ENCODE results near the gene SNRPA1. TPM values are rescaled to one million over a fixed set of nuclear protein-coding genes. Genes with fewer than 3 reads are reported as not detected.

Gene SNRPA1
- total RNA-seq, 1 experiment from 2014 or later: 97.8 TPM

- no peak for DNase-seq (ENCODE audit: low read depth)
Measured at GRCh38 chr15:101244036-101244781, 50.8 kb downstream of the SNRPA1 start.

GRCh38 chr15:101243420-101243819 is 51.6 kb downstream of the SNRPA1 start:
- no peak for DNase-seq (ENCODE audit: low read depth)

- no peak for DNase-seq (ENCODE audit: low read depth)
Measured at GRCh38 chr15:101242999-101243336, 52.1 kb downstream of the SNRPA1 start.

- DNase-seq (ENCODE audit: low read depth): peak; percentile 74
Measured at GRCh38 chr15:101242160-101242998, 52.7 kb downstream of the SNRPA1 start.

GRCh38 chr15:101240358-101240757 is 54.7 kb downstream of the SNRPA1 start:
- DNase-seq (ENCODE audit: low read depth): no peak

GRCh38 chr15:101239724-101240136 is 55.3 kb downstream of the SNRPA1 start:
- no peak for DNase-seq (ENCODE audit: low read depth)

- no peak for DNase-seq (ENCODE audit: low read depth)
Measured at GRCh38 chr15:101237251-101237650, 57.8 kb downstream of the SNRPA1 start.

GRCh38 chr15:101233651-101234280 is 61.3 kb downstream of the SNRPA1 start:
- no peak for DNase-seq (ENCODE audit: low read depth)

GRCh38 chr15:101232677-101233076 is 62.4 kb downstream of the SNRPA1 start:
- no peak for DNase-seq (ENCODE audit: low read depth)

Other genes starting within 250 kb of the SNRPA1 start
- gene CHSY1, start 43.2 kb downstream of the SNRPA1 start, total RNA-seq (2014; rRNA removed; shearing (Covaris generic)): 22.6 and 26.1 TPM in 2 replicates
- 46.2 and 50.7 TPM in 2 replicates for gene SELENOS, start 17.8 kb downstream of the SNRPA1 start, total RNA-seq (2014; rRNA removed; shearing (Covaris generic))
- 15.1 and 19.8 TPM in 2 replicates for gene PCSK6, start 194.5 kb upstream of the SNRPA1 start, total RNA-seq (2014; rRNA removed; shearing (Covaris generic))